ENCODE measurements around the gene CFAP299.

Gene CFAP299

GRCh38 chr4:80852061-80852460 lies 516.5 kb downstream of the CFAP299 start:
- FAIRE-seq = peak; percentile 67

DNA sequence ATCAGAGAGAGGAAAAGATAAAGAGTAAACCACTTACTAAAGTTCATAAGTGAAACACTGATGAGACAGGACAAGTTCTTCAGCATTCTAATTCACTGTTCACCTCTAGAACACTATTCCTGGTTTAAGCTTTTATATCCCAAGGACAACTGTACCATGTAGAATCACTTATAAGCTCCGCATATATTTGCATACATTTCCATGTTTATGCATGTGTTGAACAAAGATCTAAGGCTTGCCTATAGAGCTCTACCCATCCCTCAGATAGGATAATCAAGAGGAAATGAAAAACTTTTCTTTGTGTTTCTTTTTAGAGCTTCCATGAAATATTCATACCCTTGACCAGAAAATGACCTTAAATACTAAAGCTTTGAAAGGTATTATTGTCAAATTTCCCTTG lies 538.0 kb downstream of the CFAP299 start:
- FAIRE-seq = no peak

DNA sequence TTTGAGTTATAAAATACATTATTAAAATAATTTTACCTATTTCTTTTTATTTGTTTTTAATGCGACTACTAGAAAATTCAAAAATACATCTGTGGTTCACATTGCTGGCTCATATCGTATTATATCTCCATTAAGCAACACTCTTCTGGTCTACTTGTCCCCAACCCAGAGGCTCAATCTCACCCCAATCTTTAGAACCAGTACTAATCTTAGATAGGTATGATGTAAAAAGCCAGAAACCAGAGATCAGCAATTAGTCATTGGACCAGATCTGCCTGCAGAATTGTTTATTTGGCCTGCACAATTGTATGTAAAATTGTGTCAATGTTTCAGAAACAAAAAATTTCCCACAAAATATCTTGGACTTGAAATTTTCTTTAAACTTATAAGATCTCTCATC lies 539.4 kb downstream of the CFAP299 start:
- no peak for FAIRE-seq

DNA sequence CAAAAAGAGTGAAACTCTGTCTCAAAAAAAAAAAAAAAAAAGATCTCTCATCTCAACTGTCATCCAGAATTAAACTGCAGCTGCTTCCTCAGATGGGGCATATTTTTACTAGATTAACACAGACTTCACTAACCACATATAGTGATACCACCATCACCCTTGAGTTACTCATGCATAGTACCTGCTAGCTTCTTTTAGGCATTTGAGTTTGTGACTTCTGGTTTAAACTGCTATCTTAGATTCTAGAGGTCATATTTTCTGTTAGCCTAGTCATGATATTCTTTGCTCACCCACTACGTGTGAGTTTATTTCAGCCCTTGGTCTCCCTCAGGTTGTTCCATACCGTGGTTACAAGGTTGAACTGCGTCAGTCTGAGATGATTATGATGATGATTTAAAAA lies 540.1 kb downstream of the CFAP299 start:
- no peak for FAIRE-seq

- FAIRE-seq = no peak
Measured at GRCh38 chr4:80876810-80877209, 541.3 kb downstream of the CFAP299 start.

- no peak for FAIRE-seq
Measured at GRCh38 chr4:80878218-80878617, 542.7 kb downstream of the CFAP299 start.

GRCh38 chr4:80897537-80898303 lies 562.2 kb downstream of the CFAP299 start:
- no peak for FAIRE-seq

GRCh38 chr4:80900908-80901307 lies 565.4 kb downstream of the CFAP299 start:
- no peak for FAIRE-seq

- peak; percentile 77 for FAIRE-seq
Measured at GRCh38 chr4:80903020-80903419, 567.5 kb downstream of the CFAP299 start.

- FAIRE-seq = no peak
Measured at GRCh38 chr4:80909938-80910337, 574.4 kb downstream of the CFAP299 start.

- no peak for FAIRE-seq
Measured at GRCh38 chr4:80911458-80911857, 575.9 kb downstream of the CFAP299 start.

DNA sequence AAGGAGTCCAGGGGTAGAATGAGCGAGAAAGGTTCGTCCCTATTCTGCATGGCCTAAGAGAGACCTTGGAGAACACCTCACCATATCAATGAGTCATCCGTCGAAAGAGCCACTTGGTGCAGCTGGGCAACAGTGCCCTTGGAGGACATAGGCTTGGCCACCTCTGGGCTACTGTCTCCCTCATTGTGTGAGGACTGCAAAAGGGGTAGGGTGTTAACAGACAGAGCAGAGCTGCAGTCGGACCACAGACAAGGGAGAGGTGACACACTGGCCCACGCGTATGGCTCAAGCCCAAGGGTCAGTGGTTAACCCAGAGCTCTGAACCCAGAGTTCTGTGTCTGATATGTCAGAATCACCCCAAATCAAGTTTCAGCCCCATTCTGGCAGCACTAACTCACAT lies 576.8 kb downstream of the CFAP299 start:
- no peak for FAIRE-seq

DNA sequence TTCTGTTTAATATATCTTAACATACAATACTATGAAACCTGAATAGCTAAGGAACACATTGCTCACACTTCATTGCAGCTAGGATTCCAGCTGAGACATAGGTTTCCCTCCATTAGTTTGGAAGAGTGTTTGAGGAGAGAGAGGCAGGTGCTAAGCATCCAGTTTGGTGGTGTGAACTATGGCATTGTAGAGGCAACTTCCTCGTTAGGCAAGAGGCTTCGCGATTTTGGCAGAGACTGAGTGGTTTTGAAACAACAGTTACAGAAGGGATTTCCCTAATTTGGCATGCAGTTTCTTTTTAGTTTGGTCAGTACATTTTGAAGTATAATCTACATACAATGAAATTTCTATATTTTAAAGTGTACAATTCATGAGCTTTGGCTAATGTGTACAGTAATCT lies 577.9 kb downstream of the CFAP299 start:
- no peak for FAIRE-seq

- no peak for FAIRE-seq
Measured at GRCh38 chr4:80916770-80917169, 581.2 kb downstream of the CFAP299 start.

GRCh38 chr4:80918004-80918403 lies 582.5 kb downstream of the CFAP299 start:
- FAIRE-seq = no peak

- no peak for FAIRE-seq
Measured at GRCh38 chr4:80921441-80921840, 585.9 kb downstream of the CFAP299 start.

DNA sequence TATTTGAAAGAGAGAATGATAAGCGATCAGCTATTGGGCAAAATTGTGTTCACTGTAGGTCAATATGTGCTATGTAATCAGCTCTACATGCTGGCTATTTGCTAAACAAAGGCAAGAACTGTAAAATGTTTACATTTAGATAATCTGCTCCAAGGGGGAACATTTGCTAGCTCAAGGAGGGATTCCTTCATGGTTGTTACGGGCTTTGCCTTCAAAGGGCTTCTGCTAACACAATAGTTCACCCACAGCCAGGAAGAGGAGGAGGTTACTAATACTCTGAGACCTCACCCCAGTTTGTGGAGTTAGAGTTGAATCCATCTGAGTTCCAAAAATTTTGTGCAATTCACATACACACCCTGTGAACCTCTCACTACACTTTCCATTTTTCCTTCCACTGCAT lies 587.4 kb downstream of the CFAP299 start:
- FAIRE-seq = no peak

GRCh38 chr4:80925293-80925692 lies 589.8 kb downstream of the CFAP299 start:
- no peak for FAIRE-seq

DNA sequence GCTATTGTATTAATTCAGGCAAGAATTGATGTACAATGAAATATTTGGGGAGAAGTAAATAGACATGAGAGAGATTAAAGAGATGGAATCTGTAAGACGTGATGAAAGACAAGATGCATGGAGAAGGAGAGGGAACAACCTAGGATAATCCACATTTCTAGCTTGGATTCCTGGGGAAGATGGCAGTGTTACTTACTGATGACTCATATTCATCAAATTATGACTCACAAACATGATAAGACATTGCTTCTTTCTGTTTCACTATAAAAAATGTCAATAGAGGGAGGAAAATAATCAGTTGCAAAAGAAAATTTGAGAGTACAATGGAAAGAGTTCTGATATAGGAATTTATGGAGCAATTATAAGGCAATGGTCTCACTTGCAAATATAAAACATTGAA lies 590.9 kb downstream of the CFAP299 start:
- no peak for FAIRE-seq

GRCh38 chr4:80926891-80927290 lies 591.4 kb downstream of the CFAP299 start:
- no peak for FAIRE-seq

GRCh38 chr4:80927420-80927819 lies 591.9 kb downstream of the CFAP299 start:
- no peak for FAIRE-seq

- FAIRE-seq = no peak
Measured at GRCh38 chr4:80931631-80932081, 596.1 kb downstream of the CFAP299 start.

DNA sequence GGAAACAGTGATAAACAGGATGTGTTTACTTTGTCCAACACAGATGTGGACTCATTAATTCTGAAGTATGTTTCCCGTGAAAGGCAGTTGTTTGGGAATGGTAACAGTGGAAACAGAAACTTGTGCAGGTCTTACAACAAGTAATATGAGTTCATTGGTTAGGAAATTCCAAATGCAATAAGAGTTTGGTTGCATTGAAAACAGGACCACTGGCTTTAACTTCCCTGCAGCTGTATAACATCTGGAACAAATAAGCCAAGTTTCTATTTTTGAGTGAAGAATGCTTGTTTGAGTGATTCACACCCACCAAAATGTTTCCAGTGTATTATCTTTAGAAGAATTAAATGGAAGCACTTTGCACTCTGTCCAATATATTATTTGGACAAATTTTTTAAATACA lies 612.6 kb downstream of the CFAP299 start:
- FAIRE-seq = peak; percentile 89

DNA sequence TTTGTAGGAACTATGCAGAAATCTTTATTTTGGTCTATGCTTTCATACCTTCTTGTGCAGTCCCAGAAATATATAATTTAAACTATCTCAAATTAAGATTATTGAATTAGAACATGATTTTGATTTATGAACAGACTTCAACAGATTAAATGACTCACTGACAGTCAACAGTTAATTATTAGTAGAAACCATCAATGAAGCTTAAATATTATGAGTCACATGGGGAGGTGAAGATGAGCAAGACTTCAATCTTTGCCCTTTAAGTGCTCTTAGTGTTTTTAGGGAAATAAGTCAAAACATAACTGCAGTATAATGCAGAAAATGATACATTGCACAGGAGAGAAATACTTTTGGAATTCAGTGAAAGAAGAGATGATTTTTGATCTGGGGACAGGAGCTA lies 613.5 kb downstream of the CFAP299 start:
- FAIRE-seq = no peak

- FAIRE-seq = no peak
Measured at GRCh38 chr4:80956421-80956820, 620.9 kb downstream of the CFAP299 start.
